ENCODE measurements around the gene PRRC2B.

GRCh38 chr9:131385296-131385695 lies 8.6 kb upstream of the PRRC2B start:
- TF ChIP-seq MIER3 (CRISPR knock-in tag; IDR thresholded peaks at IDR 0.05; ENCODE audit: borderline replicate concordance): no peak
- TF ChIP-seq POLR2A (IDR thresholded peaks at IDR 0.05; ENCODE audit: insufficient read depth in 1 of 2, low read depth in 2 of 2, low read length in 2 of 2): no peak
- no peak for TF ChIP-seq ZC3H4 (CRISPR knock-in tag; IDR thresholded peaks at IDR 0.05; ENCODE audit: borderline replicate concordance)
- TF ChIP-seq EP300 (IDR thresholded peaks at IDR 0.05; ENCODE audit: low read depth in 2 of 2, low read length in 2 of 2): no peak
- no peak for TF ChIP-seq EP300 (CRISPR knock-in tag; IDR thresholded peaks at IDR 0.05; ENCODE audit: borderline replicate concordance)
- TF ChIP-seq ZNF773 (CRISPR knock-in tag; IDR thresholded peaks at IDR 0.05; ENCODE audit: borderline replicate concordance): no peak
- TF ChIP-seq CTCF (CRISPR knock-in tag; IDR thresholded peaks at IDR 0.05): no peak
- TF ChIP-seq SSRP1 (CRISPR knock-in tag; IDR thresholded peaks at IDR 0.05): no peak
- no peak for TF ChIP-seq ZBTB40 (IDR thresholded peaks at IDR 0.05)
- TF ChIP-seq ZBTB40 (CRISPR knock-in tag; IDR thresholded peaks at IDR 0.05): no peak
- TF ChIP-seq HDAC6 (IDR thresholded peaks at IDR 0.05; ENCODE audit: low read depth, low read length): no peak
